Stimulated activated CD8-positive, alpha-beta memory T cell treated with anti-CD3 and anti-CD28 coated beads, Interleukin-4, amount 100 ng/mL, for 4 hours (primary cell): ENCODE results near the gene ZMYND11.
"Not testable (repeated sequence)": the region's sequence is repeated elsewhere in the genome, so short reads cannot be mapped to it uniquely, and the experiment has no call there.

Experiments used
- DNase-seq, 2 donors: peaks; one replicate each; pipeline ENCODE4 v3.0.0-alpha.2; 2020; ENCODE audit warnings: low read depth in 2 of 2, low spot score in 1 of 2

ZMYND11 gene

DNA sequence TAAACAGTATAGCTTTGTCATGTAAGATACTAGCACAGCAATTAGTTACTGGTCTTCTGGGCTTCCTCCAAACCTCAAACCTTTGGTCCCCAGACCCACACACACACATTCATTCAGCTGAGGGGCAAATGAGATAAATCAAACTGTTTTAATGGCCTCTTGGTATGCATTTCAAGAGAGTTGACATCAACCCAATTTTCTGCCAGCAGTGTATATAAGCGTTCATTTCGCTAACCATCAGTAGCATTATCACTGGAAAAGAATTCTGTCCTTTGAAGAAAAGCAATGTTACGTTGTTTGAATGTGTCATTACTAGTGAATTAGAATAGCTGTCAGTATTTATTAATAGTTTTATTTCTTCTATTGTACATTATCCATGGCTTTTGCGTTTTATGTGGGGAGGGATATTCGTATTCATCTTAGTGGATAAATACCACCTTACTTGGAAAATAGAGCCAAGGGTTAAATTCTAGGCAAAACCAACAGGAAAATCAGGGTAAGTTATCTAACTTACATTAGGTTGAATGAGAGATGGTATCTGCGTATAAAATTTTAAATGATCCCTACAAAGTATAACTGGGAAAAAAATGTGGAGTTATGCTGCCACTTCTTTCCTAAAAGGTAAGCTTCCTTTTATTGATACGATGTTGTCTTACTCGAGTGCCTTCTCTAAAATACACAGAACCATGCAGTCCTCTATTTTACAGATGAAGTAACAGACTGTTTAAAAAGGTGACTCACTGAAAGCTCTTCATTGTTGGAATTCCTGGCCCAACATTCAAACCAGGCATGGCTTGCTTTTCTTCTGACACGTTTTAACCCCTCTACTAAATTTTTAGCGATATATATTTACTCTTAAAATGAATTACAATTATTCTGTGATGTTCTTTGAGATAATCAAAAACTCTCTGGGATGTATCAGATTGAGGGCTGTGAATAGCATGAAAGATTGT lies 2.0 kb upstream of the ZMYND11 start:
- no peak for DNase-seq

DNA sequence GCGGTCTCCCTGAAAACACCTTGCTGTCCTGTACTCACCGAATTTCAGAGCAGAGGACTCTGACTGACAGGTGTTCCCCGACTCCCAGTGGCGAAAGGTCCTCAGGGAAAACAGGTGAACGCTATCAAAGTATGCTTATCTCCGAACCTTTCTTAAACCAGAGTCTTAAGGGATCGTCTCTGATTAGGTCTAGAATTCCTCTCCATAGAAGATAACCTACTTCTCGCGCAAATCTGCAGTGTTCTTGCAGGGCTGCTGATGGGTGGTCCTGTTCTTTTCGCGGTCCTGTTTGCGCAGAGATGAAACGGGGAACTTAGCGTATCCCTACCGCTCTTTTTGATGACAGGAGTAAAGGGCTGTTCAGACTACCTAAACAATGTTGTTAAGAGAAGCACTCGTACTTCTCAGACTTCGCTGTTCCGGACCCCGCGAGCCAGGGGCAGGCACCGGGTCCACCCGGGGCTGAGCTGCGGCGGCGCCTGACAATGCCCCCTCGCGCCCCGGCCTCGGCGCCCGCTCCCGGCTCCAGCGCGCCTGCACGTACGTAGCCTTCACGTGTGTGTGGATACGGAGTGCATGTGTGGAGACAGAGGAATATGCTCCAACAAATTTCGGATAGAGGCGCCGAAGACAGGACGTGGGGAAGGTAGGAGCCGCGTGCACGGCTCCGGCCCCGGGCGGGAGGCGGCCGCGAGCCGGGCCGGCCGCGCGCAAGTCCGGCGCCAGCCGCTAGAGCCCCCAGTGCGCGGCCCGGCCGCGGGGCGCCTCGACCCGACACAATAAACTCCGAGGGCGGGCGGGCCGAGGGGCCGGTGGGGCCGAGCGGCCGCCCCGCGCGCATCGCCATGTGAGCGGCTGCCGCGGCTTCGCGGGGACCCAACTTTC lies 766 bp upstream of the ZMYND11 start:
- DNase-seq = no peak

DNA sequence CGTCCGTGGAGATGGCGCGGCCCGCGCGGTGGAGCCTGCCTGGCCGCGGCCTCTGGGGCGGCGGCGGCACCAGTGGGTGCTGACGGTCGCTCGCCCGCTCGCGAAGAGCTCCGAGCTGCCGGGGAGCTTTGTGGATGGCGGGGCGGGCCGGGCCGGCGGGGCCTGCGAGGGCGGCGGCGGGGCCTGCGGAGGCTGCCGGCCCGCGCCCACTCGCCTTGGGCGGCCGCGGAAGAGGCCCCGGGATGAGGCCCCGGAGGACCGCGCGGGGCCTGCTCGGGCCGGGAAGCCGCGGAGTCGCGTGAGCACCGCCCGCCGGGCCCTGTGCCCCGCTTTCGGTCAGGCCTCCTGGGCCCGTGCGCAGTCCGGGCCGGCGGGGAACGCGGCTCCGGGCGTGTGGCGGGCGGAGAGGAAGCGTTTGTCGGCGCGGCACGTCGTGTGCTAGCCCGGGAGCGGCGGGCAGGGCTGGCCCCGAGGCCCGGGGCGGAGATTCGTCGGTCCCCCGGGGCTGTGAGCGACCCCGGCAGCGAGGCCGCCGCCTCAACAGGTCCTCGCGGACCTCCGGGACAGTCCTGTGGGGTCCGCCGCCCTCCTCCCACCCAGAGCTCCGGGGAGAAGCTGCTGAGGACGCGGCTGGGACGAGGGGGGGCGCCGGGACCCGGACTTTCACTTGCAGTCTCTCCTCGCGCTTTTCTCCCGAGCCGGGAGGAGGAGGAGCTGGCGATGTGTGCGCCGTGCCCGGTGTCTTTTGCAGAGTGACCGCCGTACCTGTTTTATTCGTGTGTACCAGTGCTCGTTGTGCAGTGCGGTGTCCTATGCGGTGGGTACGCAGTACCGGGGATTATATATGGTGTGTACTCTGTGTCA lies 578 bp downstream of the ZMYND11 start:
- DNase-seq = peak; percentile 35 to 43

DNA sequence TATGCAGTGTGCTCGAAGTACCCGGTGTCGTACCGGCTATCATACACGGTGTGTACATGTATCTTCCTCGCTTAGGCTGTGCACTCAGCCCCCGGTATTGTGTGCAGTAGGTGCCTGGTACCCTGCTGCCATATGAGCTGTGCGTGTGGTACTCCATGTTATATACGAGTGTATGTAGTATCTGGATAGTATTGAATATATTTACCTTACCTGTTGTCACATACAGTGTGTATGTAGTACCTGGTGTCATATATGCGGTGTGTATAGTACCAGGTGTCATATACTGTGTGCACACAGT lies 1.2 kb downstream of the ZMYND11 start:
- no peak for DNase-seq

DNA sequence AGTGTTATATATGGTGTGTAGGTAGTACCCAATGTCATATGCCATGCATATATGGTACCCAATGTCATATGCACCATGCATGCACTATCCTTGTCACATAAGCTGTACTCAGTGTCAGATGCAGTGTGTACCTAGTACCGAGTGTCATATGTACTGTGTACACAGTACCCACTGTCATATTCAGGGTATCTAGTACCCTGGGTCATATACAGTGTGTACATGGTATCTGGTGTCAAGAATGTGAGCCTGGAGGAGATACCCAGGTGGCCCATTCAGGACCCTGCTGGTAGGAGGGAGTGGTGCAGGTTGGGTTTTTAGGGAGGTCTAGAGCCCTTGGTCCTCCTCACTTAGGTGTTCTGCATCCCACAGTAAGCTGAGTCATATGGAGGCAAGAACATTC lies 1.8 kb downstream of the ZMYND11 start:
- no peak for DNase-seq

DNA sequence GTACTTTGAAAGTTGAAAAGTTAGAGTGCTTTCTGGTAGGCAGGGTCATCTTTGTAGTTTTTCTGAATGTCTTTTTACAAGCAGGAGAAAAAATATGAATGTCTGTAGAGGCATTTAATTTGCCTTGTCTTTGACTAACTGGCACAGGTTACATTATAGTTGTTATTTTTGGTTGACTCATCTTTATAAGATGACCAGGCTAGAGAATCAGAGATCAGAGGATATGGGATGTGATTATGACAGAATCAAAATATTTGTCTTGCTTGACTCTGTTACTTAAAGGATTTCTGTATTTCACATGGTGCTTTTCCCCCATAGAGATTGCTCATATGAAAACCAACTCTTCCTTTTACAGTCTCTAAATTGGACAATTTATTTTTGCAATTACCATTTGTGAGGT lies 2.4 kb downstream of the ZMYND11 start:
- DNase-seq = no peak

DNA sequence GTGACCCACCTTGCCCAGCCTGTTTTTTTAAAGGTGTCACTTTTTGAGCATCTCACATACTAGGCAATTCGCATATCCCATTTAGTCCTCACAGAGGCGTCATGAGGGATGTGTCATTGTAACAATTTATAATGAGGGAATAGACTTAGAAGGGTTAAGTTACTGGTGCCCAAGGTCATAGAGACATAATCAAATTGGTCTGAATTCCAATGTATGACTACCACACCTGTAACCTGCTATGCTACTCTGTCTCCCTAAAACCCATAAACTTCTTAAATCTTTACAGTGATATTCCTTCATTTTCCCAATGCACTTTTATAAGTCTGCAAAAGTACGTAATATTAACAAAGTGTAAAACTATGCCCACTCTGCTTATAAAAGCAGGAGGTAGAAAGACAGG lies 7.1 kb downstream of the ZMYND11 start:
- no peak for DNase-seq

DNA sequence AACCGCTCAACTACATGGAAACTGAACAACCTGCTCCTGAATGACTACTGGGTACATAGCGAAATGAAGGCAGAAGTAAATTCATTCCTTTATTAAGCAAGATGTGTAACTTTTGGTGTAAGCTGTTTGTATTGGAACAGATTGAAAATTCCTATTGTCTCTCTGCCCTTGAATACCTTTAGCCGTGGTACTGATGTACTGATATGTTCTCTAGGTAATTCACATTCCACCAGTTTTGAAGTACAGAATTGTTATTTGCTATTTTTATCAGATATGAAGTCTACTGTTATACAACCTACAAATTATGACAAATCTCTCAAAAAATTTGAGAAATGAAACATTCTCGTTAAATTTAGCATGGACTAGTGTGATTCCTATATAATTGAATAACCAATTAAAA lies 17.7 kb downstream of the ZMYND11 start:
- DNase-seq = no peak

DNA sequence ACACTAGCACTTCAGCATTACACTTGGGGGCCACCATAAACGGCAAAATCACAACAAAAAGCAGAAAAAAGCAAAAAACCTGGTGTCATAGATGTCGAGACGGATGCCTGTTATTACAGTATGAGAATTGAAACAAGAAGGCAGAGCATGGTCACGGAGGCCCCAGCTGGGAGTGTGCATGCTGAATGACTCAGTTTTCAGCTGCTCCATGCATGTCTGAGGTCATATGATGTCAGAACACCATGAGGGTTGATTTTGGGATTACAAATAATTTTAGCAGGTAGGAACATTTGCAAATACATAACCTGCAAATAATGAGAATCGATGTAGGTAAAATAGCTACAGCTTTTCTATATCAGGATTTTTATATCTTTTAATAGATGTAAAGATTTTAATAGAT lies 19.1 kb downstream of the ZMYND11 start:
- no peak for DNase-seq

DNA sequence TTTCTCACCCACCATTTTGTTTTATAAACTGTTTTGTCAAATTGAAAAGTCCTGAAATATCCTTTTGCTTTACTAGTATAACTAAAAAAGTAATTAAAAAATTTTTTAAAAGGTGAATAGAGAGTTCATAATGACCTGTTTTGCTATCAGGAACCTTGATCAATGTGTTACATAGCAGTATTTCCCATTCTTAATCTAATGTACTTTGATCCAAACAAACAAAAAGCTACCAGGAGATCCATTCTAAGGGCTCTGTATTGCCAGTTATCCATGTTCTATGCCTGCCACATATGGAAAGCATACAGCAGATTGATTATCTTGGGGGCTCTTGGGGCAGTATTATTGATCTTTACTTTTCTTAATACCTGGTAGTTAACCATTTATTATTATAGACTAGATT lies 32.1 kb downstream of the ZMYND11 start:
- no peak for DNase-seq

DNA sequence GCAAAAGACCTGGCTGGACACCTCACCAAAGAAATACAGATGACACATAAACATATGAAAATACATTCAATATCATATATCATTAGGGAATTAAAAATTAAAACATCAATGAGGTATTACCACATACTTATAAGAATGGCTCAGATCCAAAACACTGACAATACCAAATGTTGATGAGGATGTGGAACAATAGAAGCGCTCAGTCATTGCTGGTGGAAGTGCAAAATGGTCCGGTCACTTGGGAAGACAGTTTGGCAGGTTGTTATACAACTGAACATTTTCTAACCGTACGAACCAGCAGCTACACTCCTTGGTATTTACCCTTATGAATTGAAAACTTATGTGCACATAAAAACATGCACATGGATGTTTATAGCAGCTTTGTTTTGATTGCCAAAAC lies 38.5 kb downstream of the ZMYND11 start:
- DNase-seq = no peak

DNA sequence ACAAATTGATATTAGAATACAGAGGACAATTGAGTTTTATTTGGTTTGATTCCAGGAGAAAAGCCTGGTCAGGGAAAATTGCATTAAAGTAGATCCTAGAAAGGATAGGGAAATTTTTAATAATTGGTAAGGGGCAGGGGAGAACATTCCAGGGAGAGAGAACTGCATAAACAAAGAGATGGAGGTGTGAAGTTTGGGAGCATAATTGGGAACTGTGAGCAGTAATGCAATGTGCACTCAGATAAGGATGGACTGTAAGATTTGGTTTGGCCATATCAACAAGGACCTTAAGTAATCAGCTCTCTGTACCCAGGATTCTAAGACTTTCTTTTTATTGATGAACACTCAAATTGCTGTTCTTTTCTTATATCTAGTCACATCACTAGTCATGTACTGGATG lies 41.4 kb downstream of the ZMYND11 start:
- no peak for DNase-seq

DNA sequence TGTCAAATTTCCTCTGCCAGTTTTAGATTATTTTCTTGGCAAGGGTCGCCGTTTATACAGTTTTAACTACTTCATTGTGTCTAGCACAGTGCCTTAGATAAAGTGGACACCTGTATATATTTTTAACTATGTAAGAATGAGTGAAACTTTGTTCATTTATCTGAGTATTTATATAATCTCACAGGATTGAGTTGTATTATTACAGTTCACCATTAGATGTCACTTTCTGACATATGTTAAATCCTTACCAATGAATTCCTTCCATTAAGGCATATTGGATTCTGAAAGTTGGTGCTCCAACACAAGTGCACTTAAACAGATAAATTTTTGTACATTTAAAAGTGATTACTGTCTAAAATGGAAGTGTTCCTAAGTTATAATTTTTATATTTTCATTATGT lies 43.0 kb downstream of the ZMYND11 start:
- no peak for DNase-seq

DNA sequence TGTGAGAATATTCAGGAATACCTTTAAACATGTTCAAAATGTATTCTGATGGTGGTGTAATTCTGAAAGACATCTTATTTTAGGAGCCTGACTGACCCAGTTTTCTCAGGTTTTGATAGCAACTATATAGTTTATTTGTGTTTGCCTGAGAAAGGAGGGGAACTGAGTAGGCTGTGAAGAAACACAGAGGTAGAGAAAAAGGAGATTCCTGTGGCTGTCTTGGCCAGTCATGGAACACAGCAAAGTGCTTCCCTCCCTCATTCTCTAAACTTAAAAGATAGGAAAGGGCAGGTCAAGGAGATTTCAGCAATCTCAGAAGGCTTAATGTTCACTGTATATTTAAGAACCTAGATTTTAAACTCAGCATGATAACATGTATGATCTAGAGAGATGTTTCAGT lies 43.5 kb downstream of the ZMYND11 start:
- DNase-seq = no peak

DNA sequence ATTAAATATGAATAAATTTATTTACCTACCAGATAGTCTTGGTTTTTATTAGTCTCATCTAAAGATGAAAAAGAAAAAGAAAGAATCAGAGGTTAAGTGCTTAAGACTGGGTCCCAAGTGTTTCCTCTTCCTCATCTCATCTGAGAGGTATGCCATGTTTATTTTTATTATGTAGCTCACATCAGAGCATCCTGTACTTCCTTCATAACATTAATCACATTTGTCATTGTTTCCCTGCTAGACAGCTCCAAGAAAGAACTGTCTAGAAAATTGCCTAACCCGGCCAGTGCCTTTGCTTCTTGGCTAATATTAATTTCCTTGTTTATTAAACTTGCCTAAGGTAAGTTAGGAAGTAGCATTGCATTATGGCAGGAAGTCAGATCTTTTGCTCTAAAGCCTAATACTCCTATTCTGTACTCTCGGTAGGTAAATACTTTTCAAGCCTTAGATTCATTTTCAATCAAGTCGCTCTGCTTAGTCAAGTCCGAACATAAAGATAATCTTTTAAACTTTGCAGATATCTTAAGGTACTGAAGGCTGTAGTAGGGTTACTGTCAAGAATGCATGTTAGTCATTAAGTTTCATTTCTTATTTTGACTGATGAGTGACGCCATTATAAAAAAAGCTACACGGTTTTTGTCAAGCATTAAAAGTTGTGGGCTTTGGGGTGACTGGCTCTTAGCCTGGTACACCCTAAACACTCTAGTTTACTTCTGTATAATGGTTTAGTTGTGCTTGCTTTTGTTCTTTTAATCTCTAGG lies 47.4 kb downstream of the ZMYND11 start:
- DNase-seq = no peak

DNA sequence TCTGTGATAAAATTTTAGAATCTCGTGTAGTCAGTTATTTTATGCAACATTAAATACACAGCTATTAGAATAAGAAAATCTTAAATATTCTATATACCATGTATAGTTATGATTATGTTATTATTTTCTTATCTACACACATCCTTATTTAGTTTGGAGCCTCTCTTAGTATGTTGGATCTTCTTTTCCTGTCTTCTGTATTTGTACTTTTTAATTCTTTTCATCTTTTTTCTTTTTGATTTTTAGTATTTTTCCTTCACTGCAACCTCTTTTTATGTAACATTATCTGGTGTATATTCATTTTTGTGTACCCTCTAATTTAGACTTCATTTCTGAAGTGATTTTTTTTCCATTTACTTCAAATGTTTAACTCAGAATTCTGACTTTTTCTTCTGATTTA lies 48.9 kb downstream of the ZMYND11 start:
- DNase-seq = no peak

DNA sequence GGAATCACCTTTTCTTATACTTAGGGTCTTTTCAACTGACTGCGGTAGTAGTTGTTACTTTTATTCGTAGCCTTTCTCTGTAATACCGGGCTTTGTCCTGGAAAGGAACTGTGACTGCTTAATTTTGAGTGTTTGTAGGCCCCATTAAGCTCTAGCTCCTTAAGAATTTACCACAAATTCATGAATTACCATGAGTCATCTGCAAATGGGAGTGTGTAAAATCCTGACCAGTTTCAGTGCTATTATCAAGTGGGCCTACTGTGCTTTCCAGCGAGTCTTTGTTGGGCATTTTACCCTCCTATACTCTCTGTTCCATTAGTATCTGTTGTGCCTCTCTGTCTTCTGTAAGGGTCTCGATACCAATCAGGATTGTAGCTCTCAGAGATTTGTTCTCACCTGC lies 49.7 kb downstream of the ZMYND11 start:
- DNase-seq = no peak

DNA sequence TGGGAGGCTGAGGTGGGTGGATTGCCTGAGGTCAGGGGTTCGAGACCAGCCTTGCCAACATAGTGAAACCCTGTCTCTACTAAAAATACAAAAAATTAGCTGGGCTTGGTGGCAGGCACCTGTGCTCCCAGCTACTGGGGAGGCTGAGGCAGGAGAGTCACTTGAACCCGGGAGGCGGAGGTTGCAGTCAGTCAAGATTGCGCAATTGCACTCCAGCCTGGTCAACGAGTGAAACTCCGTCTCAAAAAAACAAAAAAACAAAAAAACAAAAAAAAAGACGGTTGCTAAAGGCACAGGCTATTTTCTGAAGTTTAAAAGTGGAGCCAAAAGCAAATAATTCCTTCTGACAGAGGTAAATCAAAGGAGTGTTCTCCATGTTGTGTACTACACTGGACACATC lies 50.3 kb downstream of the ZMYND11 start:
- not testable (repeated sequence) for DNase-seq

DNA sequence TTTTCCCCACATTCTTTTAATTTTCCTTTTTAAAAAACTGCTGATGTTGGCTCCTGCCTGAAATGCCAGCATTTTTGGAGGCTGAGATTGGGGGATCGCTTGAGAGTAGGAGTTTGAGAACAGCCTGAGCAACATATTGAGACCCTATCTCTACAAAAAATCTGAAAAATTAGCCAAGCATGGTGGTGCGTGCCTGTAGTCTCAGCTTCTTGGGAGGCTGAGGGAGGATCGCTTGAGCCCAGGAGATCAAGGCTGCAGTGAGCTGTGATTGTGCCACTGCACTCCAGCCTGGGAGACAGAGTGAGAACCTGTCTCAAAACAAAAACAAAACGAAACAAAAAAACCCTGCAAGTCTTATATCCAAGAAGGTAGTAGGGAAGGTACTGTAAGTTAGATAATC lies 51.7 kb downstream of the ZMYND11 start:
- no peak for DNase-seq

DNA sequence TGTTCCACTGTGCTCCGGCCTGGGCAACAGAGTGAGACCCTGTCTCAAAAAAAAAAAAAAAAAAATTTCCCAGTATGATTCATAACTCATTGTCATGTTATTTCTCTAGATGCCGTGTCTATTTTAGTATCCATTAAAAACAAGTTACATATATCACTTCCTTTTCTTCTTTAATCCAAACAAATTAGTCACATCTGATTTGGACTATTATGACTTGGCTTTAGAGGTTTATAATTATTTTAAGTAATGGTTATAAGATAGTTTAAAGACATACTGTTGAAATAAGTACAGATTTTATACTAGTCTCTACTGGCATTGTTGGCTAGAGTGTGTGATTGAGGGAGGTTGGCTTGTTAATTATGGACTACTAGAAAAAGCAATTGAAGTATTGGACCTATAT lies 53.3 kb downstream of the ZMYND11 start:
- DNase-seq = no peak

DNA sequence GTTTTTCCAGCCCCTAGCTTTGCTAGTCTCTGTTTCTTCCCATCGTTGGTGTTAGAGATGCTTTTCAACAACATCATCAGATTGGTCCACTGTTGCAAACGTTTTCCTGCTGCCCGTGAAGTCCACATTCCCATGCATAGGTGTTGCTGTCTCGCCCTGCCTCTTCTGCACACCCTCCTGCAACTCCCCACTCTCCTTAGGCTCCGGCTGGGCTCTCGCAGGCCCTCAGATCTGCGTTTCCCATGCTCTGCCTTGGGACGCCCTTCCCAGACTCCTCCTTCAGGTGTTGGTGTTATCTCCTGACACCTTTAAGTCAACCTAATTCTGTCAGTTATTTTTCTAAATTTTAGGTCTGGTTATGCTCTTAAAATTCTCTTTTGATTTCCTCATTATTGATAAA lies 55.0 kb downstream of the ZMYND11 start:
- DNase-seq = no peak
